ENCODE results near the gene LGALS12.

Gene LGALS12

DNA sequence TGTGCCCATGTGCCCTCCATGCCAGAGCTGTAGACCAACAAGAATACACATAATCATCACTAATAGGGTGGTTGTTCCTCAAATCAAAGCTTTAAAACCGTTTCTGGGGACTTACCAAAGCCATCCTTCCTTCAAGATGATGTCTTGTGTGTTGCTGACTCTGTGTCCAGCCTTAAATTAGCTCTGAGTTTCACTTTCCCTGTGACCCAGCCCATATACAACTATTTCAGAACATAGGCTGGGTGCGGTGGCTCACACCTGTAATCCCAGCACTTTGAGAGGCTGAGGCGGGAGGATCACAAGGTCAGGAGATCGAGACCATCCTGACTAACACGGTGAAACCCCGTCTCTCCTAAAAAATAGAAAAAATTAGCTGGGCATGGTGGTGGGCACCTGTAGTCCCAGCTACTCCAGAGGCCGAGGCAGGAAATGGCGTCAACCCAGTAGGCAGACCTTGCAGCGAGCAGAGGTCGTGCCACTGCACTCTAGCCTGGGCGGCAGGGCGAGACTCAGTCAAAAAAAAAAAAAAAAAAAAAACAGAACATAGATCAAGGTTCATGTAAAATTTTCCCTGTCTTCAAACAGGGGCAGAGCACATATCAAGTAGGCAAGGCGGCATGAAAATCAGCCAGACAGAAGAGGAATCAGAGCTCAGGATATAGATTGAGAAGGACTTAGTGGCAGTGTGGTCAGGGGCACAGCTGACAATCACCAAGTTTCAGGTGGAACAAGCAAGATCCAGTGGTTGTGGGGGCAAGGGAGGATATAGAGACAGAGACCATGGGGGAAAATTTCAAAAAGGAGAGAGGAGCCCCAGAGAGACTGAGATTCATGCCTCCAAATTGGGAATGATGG is 57.5 kb downstream of the LGALS12 start, which contains the start of gene PLAAT2:
PLAAT2 (minus strand) TSS at position 179 of the 855 bp plus-strand sequence; CDS start at position 124, 55 bp downstream.
- no peak for DNase-seq

- no peak for DNase-seq
Measured at GRCh38 chr11:63564056-63564774, 58.3 kb downstream of the LGALS12 start.

DNA sequence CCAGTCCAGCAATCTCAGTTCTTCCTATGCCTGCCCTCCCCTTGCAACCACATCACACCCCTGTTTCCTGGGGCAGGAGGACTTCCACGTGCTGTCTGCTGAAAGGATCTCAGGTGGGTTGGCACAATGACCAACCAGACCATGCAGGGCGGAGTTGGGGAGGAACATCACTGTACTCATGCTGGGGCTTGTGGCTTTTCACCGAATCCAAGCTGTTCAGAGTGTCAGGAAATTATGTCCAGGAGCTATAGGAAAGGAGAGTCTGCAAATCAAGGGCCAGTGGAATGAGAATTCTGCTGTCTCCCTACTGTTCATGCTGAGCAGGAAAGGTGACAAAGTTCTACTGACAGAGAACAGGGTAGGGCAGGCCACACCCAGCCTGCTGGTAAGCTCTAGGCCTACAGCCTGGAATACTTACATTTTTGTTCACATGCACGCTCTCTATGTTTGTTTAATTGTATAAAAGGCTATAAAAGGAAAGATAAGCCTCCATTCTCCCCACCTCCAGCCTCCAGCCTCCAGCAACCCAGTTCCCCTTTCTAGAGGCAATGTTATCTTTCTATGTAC is 59.0 kb downstream of the LGALS12 start:
- no peak for DNase-seq

Measured in NCI-H2029 (cell line).